ENCODE data around the gene FAM9A. TPM values are rescaled to one million over a fixed set of nuclear protein-coding genes. Genes with fewer than 3 reads are reported as not detected.
"Not testable (repeated sequence)": the region's sequence is repeated elsewhere in the genome, so short reads cannot be mapped to it uniquely, and the experiment has no call there.

FAM9A gene
- total RNA-seq, 2 donors from 2014 or later, result 1.3 TPM; not detected in 1

DNA sequence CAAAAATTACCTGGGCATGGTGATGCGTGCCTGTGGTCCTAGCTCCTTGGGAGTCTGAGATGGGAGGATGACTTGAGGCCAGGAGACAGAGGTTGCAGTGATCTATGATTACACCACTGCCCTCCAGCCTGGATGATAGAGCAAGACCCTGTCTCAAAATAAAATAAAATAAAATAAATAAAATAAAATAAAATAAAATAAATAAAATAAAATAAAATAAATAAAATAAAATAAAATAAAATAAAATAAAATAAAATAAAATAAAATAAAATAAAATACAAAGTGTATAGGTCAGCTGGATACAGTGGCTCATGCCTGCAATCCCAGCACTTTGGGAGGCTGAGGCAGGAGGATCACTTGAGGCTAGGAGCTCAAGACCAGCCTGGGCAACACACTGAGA lies 14.1 kb downstream of the FAM9A start:
- H3K27ac ChIP-seq; DNase-seq (ENCODE audit: low spot score); H3K4me3 ChIP-seq; H3K4me1 ChIP-seq (replicated peaks); H3K9me3 ChIP-seq; H3K36me3 ChIP-seq; intact Hi-C loops (cut with DNase I); H3K27me3 ChIP-seq (replicated peaks; ENCODE audit: insufficient read depth): not testable (repeated sequence)
- WGBS, result 80% methylated on average over 1 of the region's 1 CpG

DNA sequence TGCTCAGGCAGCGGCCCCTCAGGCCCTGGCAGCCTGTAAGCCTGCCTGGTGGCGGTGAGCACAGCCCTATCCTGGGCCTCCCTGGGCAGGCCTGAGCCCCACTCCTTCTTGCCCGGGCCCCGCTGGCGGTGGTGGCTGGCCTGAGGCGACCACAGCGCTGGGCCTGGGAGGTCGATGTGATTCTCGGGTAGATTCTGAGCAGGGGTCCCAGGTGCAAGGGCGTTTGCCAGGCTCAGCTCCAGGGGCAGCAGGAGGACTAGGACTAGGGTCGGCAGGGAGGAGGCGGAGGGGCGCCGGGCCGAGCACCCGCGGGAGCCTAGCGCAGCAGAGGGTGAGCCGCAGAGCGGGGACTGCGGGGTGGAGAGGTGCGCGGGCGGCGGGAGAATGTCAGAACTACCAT lies 17.0 kb downstream of the FAM9A start:
- DNase-seq (ENCODE audit: low spot score), result no peak
- WGBS, result 96% methylated on average over 14 of the region's 25 CpGs
- intact Hi-C loops (cut with DNase I), result no loop called here
- H3K4me1 ChIP-seq (replicated peaks), result no peaks in the 10 kb centered on the region
- TF ChIP-seq POLR2A (IDR thresholded peaks at IDR 0.05), result no peak
- no peaks in the 10 kb centered on the region for H3K36me3 ChIP-seq
- H3K4me3 ChIP-seq, result no peak overlapping the region
- no peaks in the 10 kb centered on the region for H3K27me3 ChIP-seq (replicated peaks; ENCODE audit: insufficient read depth)
- H3K9me3 ChIP-seq, result no peaks in the 10 kb centered on the region
- H3K27ac ChIP-seq, result no peak overlapping the region

DNA sequence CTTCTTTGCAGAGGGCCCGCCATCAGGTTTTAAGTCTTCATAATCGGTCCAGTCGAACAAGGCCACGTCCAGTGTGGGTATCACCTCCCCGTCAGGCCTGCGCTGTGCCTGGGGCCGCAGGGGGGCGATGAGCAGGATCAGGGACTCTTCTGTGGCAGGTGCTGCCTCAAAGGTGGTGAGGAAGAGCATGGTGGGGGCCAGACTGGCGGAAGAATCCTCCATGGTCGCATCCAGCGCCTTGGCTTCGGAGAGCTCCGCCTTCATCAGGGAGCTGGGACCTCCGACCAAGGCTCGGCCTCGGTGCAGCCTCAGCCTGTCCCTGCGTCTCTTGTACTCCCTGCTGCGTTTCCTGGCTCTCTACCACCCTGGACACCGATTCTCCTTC lies 17.5 kb downstream of the FAM9A start:
- no peaks in the 10 kb centered on the region for H3K4me1 ChIP-seq (replicated peaks)
- no peak for DNase-seq (ENCODE audit: low spot score)
- TF ChIP-seq, protein P1, sequence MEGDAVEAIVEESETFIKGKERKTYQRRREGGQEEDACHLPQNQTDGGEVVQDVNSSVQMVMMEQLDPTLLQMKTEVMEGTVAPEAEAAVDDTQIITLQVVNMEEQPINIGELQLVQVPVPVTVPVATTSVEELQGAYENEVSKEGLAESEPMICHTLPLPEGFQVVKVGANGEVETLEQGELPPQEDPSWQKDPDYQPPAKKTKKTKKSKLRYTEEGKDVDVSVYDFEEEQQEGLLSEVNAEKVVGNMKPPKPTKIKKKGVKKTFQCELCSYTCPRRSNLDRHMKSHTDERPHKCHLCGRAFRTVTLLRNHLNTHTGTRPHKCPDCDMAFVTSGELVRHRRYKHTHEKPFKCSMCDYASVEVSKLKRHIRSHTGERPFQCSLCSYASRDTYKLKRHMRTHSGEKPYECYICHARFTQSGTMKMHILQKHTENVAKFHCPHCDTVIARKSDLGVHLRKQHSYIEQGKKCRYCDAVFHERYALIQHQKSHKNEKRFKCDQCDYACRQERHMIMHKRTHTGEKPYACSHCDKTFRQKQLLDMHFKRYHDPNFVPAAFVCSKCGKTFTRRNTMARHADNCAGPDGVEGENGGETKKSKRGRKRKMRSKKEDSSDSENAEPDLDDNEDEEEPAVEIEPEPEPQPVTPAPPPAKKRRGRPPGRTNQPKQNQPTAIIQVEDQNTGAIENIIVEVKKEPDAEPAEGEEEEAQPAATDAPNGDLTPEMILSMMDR (IDR thresholded peaks at IDR 0.05), result no peak
- no peak for TF ChIP-seq POLR2AphosphoS5 (IDR thresholded peaks at IDR 0.05)
- TF ChIP-seq POLR2A (IDR thresholded peaks at IDR 0.05), result no peak
- H3K9me3 ChIP-seq, result no peaks in the 10 kb centered on the region
- H3K27me3 ChIP-seq (replicated peaks; ENCODE audit: insufficient read depth), result no peaks in the 10 kb centered on the region
- H3K4me3 ChIP-seq, result no peak overlapping the region
- H3K36me3 ChIP-seq, result no peaks in the 10 kb centered on the region
- WGBS, result over 99% methylated on average over 18 of the region's 19 CpGs
- intact Hi-C loops (cut with DNase I), result no loop called here
- H3K27ac ChIP-seq, result no peak overlapping the region

DNA sequence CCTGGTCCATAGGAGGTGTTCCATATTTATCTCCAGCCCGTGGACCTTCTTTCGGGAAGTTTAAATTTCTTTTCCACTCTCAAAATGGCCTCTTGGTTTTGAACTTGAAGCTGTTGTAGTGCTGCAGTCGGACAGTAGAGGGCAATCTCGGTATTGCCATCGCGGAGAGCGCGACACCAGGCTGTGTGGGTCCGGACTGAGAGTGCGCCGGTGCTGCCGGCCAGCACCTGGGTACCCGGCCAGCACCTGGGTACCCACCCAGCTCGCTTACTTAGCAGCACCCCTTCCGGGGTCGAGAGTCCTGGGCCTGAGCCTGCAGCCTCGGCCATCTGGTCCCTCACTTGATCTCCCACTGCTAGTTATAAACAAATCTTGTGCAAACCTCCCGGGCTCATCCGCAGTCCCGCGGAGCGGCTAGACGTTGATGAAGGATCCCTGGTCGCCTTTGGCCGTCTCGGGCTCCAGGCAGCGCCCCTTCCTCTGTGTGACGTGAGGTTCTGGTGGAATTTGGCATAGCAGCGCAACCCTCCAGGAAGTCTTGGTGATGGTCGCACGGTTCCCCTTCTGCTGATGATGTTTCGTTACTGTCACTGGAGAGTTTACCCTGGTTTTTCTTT lies 18.0 kb downstream of the FAM9A start:
- TF ChIP-seq POLR2AphosphoS5 (IDR thresholded peaks at IDR 0.05) (no peak), POLR2A (IDR thresholded peaks at IDR 0.05) (no peak)
- TF ChIP-seq, protein P1 (IDR thresholded peaks at IDR 0.05), result peak in 2 of 4 experiments; percentile 23 to 30
- WGBS, result 63% methylated on average over 16 of the region's 32 CpGs

DNA sequence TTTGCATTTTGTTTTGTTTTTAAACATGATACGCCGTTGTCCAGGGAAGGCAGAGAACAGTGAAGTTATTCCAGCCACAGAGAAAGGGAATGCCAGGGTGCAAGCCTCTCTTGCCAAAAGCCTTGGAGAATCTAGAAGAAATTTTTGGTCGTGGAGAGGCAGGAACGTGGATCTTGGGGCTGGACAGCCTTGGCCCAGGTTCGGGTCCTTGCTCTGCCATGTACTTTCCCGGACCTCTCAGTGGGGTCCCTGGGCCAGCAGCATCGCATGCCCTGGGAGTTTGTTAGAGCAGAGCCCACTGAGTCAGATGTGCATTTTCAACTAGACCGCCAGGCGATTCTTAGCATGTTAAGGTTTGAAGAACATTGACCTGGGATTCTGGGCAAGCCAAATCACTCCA lies 18.6 kb downstream of the FAM9A start:
- Histone ChIP-seq H3K27ac (no peak overlapping the region), H3K27me3 (replicated peaks; ENCODE audit: insufficient read depth) (no peaks in the 10 kb centered on the region), H3K4me3 (no peak overlapping the region), H3K9me3 (no peaks in the 10 kb centered on the region), H3K4me1 (replicated peaks) (no peaks in the 10 kb centered on the region), H3K36me3 (no peaks in the 10 kb centered on the region)
- no peak for DNase-seq (ENCODE audit: low spot score)
- intact Hi-C loops (cut with DNase I), result no loop called here
- TF ChIP-seq POLR2AphosphoS5 (IDR thresholded peaks at IDR 0.05), result no peak
- TF ChIP-seq, protein P1 (IDR thresholded peaks at IDR 0.05), result no peak
- TF ChIP-seq POLR2A (IDR thresholded peaks at IDR 0.05), result no peak
- 96% methylated on average over 9 of the region's 9 CpGs for WGBS

More for the DNA sequence above, 18.0 kb downstream of the FAM9A start:
- Histone ChIP-seq H3K4me1 (replicated peaks) (no peaks in the 10 kb centered on the region), H3K27me3 (replicated peaks; ENCODE audit: insufficient read depth) (no peaks in the 10 kb centered on the region), H3K4me3 (no peak overlapping the region), H3K27ac (no peak overlapping the region), H3K36me3 (no peaks in the 10 kb centered on the region), H3K9me3 (no peaks in the 10 kb centered on the region)
- no peak for DNase-seq (ENCODE audit: low spot score)
- intact Hi-C loops (cut with DNase I), result no loop called here

DNA sequence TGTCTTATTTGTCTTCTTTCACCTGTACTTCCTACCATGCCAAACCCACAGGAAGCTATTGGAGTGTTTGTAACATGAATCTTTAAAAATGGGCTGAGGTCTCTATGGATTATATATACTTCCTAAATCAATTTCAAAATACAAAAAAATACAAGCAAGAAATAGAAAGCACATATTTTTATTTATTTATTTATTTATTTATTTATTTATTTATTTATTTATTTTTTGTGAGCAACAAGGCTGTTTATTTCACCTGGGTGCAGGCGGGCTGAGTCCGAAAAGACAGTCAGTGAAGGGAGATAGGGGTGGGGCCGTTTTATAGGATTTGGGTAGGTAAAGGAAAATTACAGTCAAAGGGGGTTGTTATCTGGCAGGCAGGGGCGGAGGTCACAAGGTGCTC lies 19.3 kb downstream of the FAM9A start:
- 52% methylated on average over 4 of the region's 4 CpGs for WGBS
- H3K4me1 ChIP-seq (replicated peaks); H3K36me3 ChIP-seq; H3K9me3 ChIP-seq; intact Hi-C loops (cut with DNase I); H3K27me3 ChIP-seq (replicated peaks; ENCODE audit: insufficient read depth); DNase-seq (ENCODE audit: low spot score); H3K27ac ChIP-seq; H3K4me3 ChIP-seq: not testable (repeated sequence)

Measured in prostate gland (tissue), 2 donors.